ENCODE measurements around the gene OR2K2.

DNA sequence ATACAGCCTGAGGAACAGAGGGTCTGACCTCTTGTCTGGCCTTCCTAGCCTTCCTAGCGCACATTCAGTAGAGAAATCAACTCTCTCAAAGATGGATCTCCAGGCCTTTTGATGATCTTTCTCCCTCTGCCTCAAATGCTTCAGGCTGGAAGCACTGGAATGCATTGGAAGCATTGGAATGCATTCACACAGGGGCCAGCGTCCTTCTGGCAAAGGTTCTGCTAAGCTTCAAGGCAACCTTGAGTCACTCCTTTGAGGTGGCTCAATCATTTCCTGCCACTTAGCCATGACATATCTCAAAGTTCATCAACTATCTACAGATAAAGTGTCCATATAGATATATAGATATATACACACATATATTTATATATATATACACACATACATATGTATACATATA lies 42.9 kb downstream of the OR2K2 start:
- TF ChIP-seq CTCF (conservative IDR thresholded peaks at IDR 0.05; ENCODE audit: low read depth in 2 of 2) (no peak), EZH2 (IDR thresholded peaks at IDR 0.05; ENCODE audit: low read depth, unreplicated experiment) (no peak), POLR2AphosphoS5 (IDR thresholded peaks at IDR 0.05; ENCODE audit: low read depth) (no peak)

Measured in GM23338 (cell line).